KOPT-K1 (cell line): ENCODE measurements around the gene SYNJ1.
"Not testable (repeated sequence)": the region's sequence is repeated elsewhere in the genome, so short reads cannot be mapped to it uniquely, and the experiment has no call there.

Experiments used
- H3K27ac ChIP-seq: fragments of 200-600 bp; sonication (generic); 2 replicates; pipeline ENCODE4 v1.5.1; 2016; ENCODE audit warnings: antibody characterized with exemption, mild to moderate bottlenecking, low read depth, low read length; ENCODE audit not compliant: poor library complexity, severe bottlenecking
- H3K36me3 ChIP-seq: fragments of 200-600 bp; sonication (generic); 2 replicates; pipeline ENCODE4 v1.5.1; 2017; ENCODE audit warnings: antibody characterized with exemption, mild to moderate bottlenecking, low read length, moderate library complexity; ENCODE audit not compliant: insufficient read depth
- H3K9me3 ChIP-seq: fragments of 200-600 bp; sonication (generic); 2 replicates; pipeline ENCODE4 v1.5.1; 2017; ENCODE audit warnings: antibody characterized with exemption, low read length, mild to moderate bottlenecking; ENCODE audit not compliant: insufficient read depth, poor library complexity, severe bottlenecking

SYNJ1 gene, protein sequence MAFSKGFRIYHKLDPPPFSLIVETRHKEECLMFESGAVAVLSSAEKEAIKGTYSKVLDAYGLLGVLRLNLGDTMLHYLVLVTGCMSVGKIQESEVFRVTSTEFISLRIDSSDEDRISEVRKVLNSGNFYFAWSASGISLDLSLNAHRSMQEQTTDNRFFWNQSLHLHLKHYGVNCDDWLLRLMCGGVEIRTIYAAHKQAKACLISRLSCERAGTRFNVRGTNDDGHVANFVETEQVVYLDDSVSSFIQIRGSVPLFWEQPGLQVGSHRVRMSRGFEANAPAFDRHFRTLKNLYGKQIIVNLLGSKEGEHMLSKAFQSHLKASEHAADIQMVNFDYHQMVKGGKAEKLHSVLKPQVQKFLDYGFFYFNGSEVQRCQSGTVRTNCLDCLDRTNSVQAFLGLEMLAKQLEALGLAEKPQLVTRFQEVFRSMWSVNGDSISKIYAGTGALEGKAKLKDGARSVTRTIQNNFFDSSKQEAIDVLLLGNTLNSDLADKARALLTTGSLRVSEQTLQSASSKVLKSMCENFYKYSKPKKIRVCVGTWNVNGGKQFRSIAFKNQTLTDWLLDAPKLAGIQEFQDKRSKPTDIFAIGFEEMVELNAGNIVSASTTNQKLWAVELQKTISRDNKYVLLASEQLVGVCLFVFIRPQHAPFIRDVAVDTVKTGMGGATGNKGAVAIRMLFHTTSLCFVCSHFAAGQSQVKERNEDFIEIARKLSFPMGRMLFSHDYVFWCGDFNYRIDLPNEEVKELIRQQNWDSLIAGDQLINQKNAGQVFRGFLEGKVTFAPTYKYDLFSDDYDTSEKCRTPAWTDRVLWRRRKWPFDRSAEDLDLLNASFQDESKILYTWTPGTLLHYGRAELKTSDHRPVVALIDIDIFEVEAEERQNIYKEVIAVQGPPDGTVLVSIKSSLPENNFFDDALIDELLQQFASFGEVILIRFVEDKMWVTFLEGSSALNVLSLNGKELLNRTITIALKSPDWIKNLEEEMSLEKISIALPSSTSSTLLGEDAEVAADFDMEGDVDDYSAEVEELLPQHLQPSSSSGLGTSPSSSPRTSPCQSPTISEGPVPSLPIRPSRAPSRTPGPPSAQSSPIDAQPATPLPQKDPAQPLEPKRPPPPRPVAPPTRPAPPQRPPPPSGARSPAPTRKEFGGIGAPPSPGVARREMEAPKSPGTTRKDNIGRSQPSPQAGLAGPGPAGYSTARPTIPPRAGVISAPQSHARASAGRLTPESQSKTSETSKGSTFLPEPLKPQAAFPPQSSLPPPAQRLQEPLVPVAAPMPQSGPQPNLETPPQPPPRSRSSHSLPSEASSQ (N-terminal part only)

DNA sequence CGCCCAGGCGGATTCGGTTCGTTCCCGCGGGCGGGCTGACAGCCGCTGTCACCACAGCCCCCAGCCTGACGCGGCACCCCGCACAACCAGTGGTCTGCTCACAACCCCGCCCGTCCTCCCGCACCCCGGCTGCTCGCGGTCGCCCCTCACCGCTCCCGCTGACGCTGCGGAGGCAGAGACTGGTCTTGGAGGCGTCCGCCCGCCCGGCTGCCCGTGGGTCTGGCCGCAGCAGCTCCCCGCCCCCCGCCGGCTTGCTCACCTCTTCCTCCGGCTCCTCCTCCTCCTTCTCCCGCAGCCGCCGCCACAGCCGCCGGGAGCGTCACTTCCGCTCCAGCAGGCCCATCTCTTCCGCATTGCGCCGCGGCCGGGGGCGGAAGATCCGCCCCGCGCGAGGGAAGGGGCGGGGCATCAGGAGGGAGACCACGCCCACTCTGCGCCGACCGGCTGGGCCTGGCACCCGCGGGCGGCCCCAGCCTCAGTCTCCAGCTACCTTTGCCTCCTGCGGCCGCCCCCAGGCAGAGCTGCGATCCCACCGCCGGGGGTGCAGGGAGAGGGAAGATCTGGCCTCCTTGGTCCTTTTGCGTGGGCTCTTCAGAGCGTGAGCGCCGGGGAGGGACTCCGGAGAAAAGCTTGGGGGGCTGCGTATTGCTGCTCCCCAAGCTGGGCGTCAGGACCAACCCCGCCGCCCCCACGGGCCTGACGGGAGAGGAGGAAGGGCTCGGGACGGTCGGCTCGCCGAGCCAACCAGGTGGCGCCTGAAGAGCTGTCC, at the start of gene SYNJ1:
TSS of gene SYNJ1 (minus strand) at position 327 of the 769 bp plus-strand sequence. CDS start 1,118 bp downstream, outside the sequence.
- peak within 1 kb of the TSS; percentile 80 for H3K27ac ChIP-seq
- H3K36me3 ChIP-seq, result peaks cover 21% of the 10 kb centered on the region
- no peaks in the 10 kb centered on the region for H3K9me3 ChIP-seq

DNA sequence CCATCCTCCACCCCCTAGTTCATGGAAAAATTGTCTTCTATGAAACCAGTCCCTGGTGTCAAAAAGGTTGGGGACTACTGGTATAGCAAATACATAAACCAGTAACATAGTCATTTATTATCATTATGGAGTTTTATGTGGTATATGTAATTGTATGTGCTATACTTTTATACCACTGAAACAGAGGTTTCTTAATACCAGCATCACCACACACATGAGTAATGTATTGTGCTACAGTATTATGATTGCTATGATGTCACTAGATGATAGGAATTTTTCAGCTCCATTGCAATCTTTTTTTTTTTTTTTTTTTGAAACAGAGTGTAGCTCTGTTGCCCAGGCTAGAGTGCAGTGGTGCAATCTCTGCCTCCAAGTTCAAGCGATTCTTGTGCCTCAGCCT, 49.5 kb upstream of the SYNJ1 start:
- H3K27ac ChIP-seq, result no peak overlapping the region
- no peaks in the 10 kb centered on the region for H3K9me3 ChIP-seq
- H3K36me3 ChIP-seq, result no peaks in the 10 kb centered on the region

DNA sequence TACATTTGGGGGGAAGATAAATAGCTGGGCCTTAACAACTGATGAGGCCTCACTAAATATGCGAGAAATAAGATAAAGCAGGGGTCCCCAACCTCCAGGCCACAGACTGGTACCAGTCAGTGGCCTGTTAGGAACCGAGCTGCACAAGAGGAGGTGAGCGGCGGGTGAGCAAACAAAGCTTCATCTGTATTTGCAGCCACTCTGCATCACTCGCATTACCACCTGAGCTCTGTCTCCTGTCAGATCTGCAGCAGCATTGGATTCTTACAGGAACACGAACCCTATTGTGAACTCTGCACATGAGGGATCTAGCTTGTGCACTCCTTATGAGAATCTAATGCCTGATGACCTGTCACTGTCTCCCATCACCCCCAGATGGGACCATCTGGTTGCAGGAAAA, 48.9 kb upstream of the SYNJ1 start:
- Histone ChIP-seq H3K36me3 (no peaks in the 10 kb centered on the region), H3K27ac (no peak overlapping the region), H3K9me3 (no peaks in the 10 kb centered on the region)

DNA sequence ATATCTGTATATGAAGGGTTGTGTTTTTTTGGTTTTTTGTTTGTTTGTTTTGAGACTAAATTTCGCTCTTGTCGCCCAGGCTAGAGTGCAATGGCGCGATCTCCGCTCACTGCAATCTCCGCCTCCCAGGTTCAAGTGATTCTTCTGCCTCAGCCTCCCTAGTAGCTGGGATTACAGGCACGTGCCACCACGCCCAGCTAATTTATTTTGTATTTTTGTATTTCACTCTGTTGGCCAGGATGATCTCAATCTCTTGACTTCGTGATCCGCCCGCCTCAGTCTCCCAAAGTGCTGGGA, 45.2 kb upstream of the SYNJ1 start:
- Histone ChIP-seq H3K36me3 (peaks cover 15% of the 10 kb centered on the region), H3K27ac (peak overlapping the region; percentile 88)
- not testable (repeated sequence) for H3K9me3 ChIP-seq

DNA sequence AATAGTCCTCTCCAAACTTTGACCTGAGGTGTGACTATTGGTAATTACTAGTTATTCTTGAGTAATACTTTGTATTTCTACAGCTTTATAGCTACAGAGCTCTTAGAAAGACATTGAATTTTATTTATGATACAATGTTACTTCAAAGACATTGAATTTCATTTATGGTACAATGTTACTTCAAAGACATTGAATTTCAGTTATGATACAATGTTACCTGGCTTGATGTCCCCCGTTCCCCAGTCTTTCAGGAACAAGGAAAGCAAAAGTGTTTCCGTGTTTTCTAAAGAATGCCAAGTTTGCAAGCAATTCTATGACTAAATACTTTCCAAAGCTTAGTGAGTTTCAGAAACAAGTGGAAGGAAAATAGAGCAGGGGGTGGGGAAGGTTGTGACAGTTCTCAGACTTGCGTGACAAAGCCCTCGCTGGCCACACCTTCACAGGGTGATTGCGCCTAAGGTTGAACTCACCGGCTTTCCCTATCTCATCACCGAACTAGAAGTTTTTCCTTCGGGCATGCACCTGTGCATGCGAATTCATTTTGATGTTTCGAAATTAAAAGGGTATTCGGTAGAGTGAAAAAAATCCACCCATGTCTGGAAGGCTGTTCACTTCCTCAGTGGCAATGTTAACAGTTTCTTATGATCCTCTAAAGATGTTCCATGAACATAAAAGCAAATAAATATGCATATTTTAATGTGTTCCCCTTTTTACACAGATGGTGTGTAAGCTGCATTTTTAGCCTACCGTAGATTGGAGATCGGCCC, 44.7 kb upstream of the SYNJ1 start:
- Histone ChIP-seq H3K27ac (peak overlapping the region; percentile 88), H3K36me3 (peaks cover 21% of the 10 kb centered on the region), H3K9me3 (no peaks in the 10 kb centered on the region)

DNA sequence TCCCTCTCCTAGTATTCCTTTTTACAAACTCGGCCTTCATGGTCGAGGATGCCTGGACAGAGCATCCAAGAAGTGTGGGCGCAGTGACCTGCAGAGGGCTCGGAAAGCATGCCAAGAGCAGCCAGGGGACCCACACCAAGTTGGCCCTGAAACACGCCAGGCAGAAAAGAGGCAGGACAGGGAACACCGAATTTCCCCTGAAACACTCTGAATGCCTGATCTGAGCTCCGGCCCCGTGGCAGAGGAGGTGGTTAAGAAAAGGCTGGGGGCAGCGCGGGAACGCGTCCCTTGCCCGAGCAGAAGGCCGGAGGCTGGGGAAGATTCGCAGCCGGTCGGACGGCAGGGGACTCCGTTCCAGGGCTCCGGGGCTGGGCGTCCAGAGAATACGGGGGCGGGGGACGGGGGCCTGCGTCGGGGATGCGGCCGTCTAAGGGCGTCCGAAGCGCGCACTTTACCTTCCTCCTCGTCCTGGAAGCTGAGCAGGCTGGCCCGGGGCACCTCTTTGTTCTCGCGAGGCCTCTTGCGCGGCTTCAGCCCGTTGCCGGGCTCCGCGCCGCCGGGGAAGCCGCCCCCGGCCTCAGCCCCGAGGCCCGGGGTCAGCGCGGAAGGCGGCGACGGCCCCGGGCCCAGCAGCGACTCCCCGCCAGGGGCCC, 43.2 kb upstream of the SYNJ1 start:
- H3K27ac ChIP-seq, result peak overlapping the region; percentile 88

DNA sequence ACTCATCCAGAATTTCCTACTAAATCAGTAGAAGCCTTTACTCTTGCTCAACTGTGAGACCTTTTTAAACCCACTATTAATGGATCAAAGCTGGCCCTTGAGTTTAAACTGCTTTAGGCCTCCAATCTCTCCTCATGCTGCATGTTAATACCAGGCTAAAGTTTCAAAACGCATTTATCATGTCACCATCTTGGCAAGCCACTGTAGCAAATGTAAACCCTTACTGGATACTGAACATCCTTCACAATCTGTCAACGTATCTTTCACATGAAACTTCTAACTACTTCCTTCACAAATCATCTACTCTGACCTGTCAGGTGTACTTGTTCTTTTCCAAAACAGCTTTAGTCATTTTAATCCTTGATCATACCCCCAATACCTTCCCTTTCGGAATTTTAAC, 40.7 kb upstream of the SYNJ1 start:
- H3K36me3 ChIP-seq, result peaks cover 59% of the 10 kb centered on the region
- H3K9me3 ChIP-seq, result no peaks in the 10 kb centered on the region
- no peak overlapping the region for H3K27ac ChIP-seq

More for the DNA sequence above, 43.2 kb upstream of the SYNJ1 start:
- peaks cover 35% of the 10 kb centered on the region for H3K36me3 ChIP-seq
- no peaks in the 10 kb centered on the region for H3K9me3 ChIP-seq

DNA sequence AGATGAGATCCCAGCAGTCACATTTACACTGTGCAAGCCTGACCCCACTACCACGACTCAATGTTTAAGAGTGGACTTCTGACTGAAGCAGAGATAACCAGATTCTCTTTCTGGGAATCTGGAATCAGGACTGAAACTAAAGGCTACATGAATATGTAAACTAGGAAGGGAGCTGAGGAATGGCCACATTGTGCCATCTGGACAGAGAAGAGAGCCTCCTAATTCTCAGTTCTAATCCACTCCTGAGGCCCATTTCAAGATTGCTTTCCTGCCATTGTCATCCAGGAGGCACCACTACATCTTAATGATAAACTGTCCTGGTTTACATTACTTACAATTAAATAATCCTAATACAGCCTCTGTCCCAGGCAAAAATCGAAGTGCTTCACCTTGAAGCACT, 37.2 kb upstream of the SYNJ1 start:
- H3K9me3 ChIP-seq, result no peaks in the 10 kb centered on the region
- no peak overlapping the region for H3K27ac ChIP-seq
- H3K36me3 ChIP-seq, result peaks cover 94% of the 10 kb centered on the region

DNA sequence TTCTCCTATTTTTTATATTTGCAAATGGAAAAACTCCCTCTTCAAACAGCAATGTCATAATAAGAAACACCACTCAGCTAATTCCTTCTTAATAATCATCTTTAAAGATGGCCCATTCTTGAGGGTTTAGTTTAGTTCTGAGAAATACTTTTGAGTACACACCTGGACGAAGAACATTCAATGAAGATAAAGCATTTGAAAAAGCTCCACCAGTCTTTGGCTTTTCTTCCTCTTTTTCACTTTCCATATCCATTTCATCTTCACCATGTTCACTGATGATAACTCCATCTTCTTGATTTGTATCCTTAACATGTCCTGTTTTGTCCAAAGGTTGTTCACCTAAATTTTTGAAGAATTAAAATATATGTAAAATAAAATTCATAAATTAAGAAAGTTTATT, 36.4 kb upstream of the SYNJ1 start:
- no peak overlapping the region for H3K27ac ChIP-seq
- H3K36me3 ChIP-seq, result peaks cover 99% of the 10 kb centered on the region
- H3K9me3 ChIP-seq, result no peaks in the 10 kb centered on the region

DNA sequence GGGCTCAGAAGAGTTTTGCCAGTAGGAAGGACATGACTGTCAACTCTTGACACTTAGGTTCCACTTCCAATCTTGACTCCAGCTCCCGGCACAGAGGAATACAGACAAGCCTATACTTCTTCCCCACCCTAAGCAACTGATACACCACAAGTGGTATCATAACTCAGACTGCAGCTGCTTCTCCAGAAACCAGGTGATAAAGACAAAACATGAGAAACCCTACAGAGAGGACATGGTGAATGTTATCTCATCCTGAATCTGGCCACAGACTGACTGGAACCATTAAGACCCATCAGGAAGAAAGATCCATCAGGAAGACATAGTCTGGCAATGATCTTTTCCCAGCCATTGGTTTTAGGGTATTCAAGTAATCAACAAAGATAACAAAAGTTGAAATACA, 30.0 kb upstream of the SYNJ1 start:
- no peak overlapping the region for H3K27ac ChIP-seq
- H3K36me3 ChIP-seq, result peaks cover 99% of the 10 kb centered on the region

DNA sequence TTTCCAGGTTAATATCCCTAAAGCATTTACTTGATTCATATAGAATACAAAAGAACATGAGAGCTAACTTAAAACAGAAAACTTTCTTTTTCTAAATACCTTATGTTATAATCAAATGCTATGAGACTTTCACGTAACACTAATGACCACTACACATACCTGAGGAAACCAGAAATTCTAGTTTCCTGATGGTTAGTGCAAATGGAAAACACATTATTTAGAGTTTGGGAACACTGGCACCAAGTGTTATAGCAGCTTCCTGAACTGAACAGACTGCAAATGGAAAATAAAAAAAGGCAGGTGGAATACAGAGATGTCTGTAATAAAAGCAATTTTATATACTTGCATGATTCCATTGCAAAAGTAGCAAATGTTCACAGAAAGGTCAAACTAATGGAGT, 28.3 kb upstream of the SYNJ1 start:
- peaks cover 99% of the 10 kb centered on the region for H3K36me3 ChIP-seq
- no peak overlapping the region for H3K27ac ChIP-seq
- no peaks in the 10 kb centered on the region for H3K9me3 ChIP-seq

More for the DNA sequence above, 30.0 kb upstream of the SYNJ1 start:
- H3K9me3 ChIP-seq, result no peaks in the 10 kb centered on the region

DNA sequence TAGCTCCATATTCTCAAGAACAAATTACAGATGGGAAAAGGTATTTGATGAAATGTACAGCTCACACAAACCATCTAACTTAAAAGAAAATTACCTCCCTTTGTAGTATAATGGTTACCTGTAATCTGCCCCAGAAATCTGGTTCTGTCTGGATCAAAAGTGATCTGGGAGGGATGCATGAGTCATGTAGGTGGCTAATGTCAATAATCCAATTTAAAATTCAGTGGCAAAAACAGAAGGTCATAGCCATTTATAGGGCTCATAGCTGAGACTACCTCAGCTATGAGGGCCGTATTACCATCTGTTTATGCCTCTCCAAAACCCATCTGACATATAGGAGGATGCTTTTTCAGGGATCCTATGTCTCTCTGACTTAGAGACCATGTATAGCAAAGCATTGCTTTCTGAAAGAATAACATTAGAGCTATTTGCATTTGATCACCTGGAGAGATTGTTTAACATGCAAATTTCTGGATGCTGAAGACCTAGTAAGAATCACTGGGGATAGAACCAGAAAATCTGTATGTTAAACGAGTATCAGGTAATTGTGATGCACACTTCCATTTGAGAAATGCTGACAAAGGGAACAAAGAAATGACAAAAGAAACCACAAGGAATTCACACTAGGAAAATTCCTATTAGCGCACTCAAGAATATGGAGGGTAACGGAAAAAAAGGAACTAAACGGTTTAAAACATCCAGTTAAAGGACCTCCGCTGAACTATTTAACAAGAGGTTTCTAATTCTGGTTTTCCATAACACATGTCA, 26.2 kb upstream of the SYNJ1 start:
- H3K27ac ChIP-seq, result no peak overlapping the region
- H3K9me3 ChIP-seq, result no peaks in the 10 kb centered on the region
- peaks cover 99% of the 10 kb centered on the region for H3K36me3 ChIP-seq

DNA sequence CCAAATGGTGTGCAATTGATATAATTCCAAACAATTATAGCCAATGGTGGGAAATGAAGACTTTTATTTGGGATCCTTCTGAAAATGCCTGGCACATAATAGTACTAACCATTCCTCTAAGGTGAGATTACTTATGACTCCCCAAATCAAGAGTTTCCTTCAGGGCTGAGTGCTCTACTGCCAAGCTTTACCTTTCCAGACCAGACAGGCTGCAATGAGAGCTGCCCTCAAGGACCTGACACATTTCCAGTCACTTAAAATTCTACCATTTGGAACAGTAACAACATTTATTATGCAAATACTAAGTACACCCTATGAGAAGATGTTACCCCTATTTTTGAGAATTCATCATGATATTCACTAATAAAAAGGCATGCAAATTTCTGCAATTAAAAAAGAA, 22.6 kb upstream of the SYNJ1 start:
- no peak overlapping the region for H3K27ac ChIP-seq
- H3K9me3 ChIP-seq, result no peaks in the 10 kb centered on the region
- peaks cover 100% of the 10 kb centered on the region for H3K36me3 ChIP-seq
